ENCODE measurements around the gene HRC. TPM values are rescaled to one million over a fixed set of nuclear protein-coding genes. Genes with fewer than 3 reads are reported as not detected.

Gene HRC
- total RNA-seq, 1 experiment from 2014 or later = not detected

- TF ChIP-seq, protein P1, sequence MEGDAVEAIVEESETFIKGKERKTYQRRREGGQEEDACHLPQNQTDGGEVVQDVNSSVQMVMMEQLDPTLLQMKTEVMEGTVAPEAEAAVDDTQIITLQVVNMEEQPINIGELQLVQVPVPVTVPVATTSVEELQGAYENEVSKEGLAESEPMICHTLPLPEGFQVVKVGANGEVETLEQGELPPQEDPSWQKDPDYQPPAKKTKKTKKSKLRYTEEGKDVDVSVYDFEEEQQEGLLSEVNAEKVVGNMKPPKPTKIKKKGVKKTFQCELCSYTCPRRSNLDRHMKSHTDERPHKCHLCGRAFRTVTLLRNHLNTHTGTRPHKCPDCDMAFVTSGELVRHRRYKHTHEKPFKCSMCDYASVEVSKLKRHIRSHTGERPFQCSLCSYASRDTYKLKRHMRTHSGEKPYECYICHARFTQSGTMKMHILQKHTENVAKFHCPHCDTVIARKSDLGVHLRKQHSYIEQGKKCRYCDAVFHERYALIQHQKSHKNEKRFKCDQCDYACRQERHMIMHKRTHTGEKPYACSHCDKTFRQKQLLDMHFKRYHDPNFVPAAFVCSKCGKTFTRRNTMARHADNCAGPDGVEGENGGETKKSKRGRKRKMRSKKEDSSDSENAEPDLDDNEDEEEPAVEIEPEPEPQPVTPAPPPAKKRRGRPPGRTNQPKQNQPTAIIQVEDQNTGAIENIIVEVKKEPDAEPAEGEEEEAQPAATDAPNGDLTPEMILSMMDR (conservative IDR thresholded peaks at IDR 0.05) = peak; percentile 98
- TF ChIP-seq EZH2 (IDR thresholded peaks at IDR 0.05; ENCODE audit: low read depth) = no peak
- intact Hi-C loops (cut with micrococcal nuclease; ENCODE audit: unreplicated experiment) = no loop called here
- Histone ChIP-seq H3K27me3 (ENCODE audit: insufficient read depth, low read depth) (no peaks in the 10 kb centered on the region), H4K20me1 (ENCODE audit: insufficient read depth) (no peaks in the 10 kb centered on the region), H3F3A (ENCODE audit: insufficient read depth, low read depth) (peaks cover 10% of the 10 kb centered on the region; the same call in 1 of the 2 replicates), H3K4me2 (peak overlapping the region; percentile 52), H3K9me3 (ENCODE audit: insufficient read depth, low read depth) (no peaks in the 10 kb centered on the region), H3K4me3 (no peak overlapping the region), H3K9me2 (ENCODE audit: insufficient read depth) (no peaks in the 10 kb centered on the region), H3K27ac (no peak overlapping the region), H3K36me3 (ENCODE audit: low read depth) (no peaks in the 10 kb centered on the region), H2AFZ (no peak overlapping the region), H3K79me2 (ENCODE audit: low read depth) (no peaks in the 10 kb centered on the region), H3K4me1 (replicated peaks; ENCODE audit: insufficient read depth) (peaks cover 8% of the 10 kb centered on the region; the same call in 1 of the 2 replicates)
- peak in 1 of 2 experiments; percentile 49 for DNase-seq
- BruUV-seq (replicated peaks) = no TSS peak
- CTCF ChIA-PET = no interaction called here
- POLR2A ChIA-PET (ENCODE audit: unreplicated experiment) = no interaction called here
Observed at GRCh38 chr19:49145573-49146407, 9.4 kb downstream of the HRC start.

DNA sequence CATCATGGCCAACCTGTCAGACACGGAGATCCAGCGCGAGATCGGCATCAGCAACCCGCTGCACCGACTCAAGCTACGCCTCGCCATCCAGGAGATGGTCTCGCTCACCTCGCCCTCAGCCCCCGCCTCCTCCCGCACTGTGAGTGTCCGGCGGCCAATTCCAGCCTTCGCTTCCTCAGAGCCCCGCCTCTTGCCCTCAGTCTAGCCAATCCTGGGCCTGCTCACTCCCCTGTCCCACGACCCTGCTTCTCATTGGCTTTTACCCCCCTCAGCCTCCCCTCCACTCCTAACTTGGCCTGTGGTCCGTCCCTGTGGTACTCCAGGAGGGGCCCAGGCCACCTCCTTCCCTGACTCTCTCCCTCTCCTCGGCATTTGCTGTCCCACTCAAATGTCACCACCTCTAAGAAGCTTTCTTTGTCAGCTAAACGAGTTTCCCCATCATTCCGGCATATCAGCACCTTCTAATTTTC is 12.3 kb downstream of the HRC start:
- no peak for TF ChIP-seq EZH2 (IDR thresholded peaks at IDR 0.05; ENCODE audit: low read depth)
- TF ChIP-seq, protein P1 (conservative IDR thresholded peaks at IDR 0.05) = no peak
- H3K9me3 ChIP-seq (ENCODE audit: insufficient read depth, low read depth) = no peaks in the 10 kb centered on the region
- H3K27me3 ChIP-seq (ENCODE audit: insufficient read depth, low read depth) = no peaks in the 10 kb centered on the region
- no peaks in the 10 kb centered on the region for H3K79me2 ChIP-seq (ENCODE audit: low read depth)
- H4K20me1 ChIP-seq (ENCODE audit: insufficient read depth) = no peaks in the 10 kb centered on the region
- peak overlapping the region; percentile 81 for H3K4me2 ChIP-seq
- H3F3A ChIP-seq (ENCODE audit: insufficient read depth, low read depth) = peaks cover 12% of the 10 kb centered on the region; the same call in 1 of the 2 replicates
- ChIA-PET CTCF (no interaction called here), POLR2A (ENCODE audit: unreplicated experiment) (interaction anchor here (0.5 kb wide), 1 partner anchor 57 kb away, joined by 3 read pairs; no protein-coding TSS in a partner anchor)
- no TSS peak for BruUV-seq (replicated peaks)
- H3K4me1 ChIP-seq (replicated peaks; ENCODE audit: insufficient read depth) = no peaks in the 10 kb centered on the region
- peak overlapping the region; percentile 46; the same call in 1 of the 2 replicates for H3K4me3 ChIP-seq
- DNase-seq = peak; percentile 67 to 88
- no peaks in the 10 kb centered on the region for H3K9me2 ChIP-seq (ENCODE audit: insufficient read depth)
- peak overlapping the region; percentile 40; the same call in 1 of the 2 replicates for H2AFZ ChIP-seq
- H3K36me3 ChIP-seq (ENCODE audit: low read depth) = no peaks in the 10 kb centered on the region
- intact Hi-C loops (cut with micrococcal nuclease; ENCODE audit: unreplicated experiment) = no loop called here
- no peak overlapping the region for H3K27ac ChIP-seq

DNA sequence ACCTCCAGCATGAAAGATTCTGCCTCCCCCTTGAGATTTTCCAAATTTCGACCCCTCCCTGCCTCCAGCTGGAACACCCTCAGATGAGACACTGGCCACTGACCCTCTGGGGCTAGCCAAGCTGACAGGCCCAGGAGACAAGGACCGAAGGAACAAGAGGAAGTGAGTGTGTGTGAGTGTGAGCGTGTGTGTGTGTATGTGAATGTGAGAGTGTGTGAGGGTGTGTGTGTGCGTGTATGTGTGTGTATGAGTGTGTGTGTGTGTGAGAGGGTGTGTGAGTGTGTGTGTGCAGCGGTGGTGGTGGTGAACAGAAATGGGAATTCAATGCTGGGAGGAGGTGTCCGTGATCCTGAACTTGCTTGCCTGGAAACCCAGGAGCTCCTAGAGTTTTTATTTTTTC is 13.8 kb downstream of the HRC start:
- TF ChIP-seq, protein P1 (conservative IDR thresholded peaks at IDR 0.05) = no peak
- no peak for TF ChIP-seq EZH2 (IDR thresholded peaks at IDR 0.05; ENCODE audit: low read depth)
- Histone ChIP-seq H3K9me2 (ENCODE audit: insufficient read depth) (no peaks in the 10 kb centered on the region), H3K4me2 (no peak overlapping the region), H3K79me2 (ENCODE audit: low read depth) (no peaks in the 10 kb centered on the region), H4K20me1 (ENCODE audit: insufficient read depth) (no peaks in the 10 kb centered on the region), H3K9me3 (ENCODE audit: insufficient read depth, low read depth) (no peaks in the 10 kb centered on the region), H3K27me3 (ENCODE audit: insufficient read depth, low read depth) (no peaks in the 10 kb centered on the region), H3F3A (ENCODE audit: insufficient read depth, low read depth) (peaks cover 8% of the 10 kb centered on the region; the same call in 1 of the 2 replicates), H2AFZ (no peak overlapping the region), H3K27ac (no peak overlapping the region), H3K36me3 (ENCODE audit: low read depth) (no peaks in the 10 kb centered on the region), H3K4me3 (no peak overlapping the region), H3K4me1 (replicated peaks; ENCODE audit: insufficient read depth) (no peaks in the 10 kb centered on the region)
- DNase-seq = no peak
- no TSS peak for BruUV-seq (replicated peaks)
- POLR2A ChIA-PET (ENCODE audit: unreplicated experiment) = no interaction called here
- intact Hi-C loops (cut with micrococcal nuclease; ENCODE audit: unreplicated experiment) = no loop called here
- CTCF ChIA-PET = no interaction called here
